Psoas muscle (tissue), 8 donors: ENCODE measurements around the gene ALK. TPM values are rescaled to one million over a fixed set of nuclear protein-coding genes. Genes with fewer than 3 reads are reported as not detected.
A peak's percentile ranks its signal among the peaks of the same experiment; 100 is the strongest.

Experiments
- ATAC-seq, 4 donors: fragments of 200-7000 bp; cut with Tn5 transposase; one replicate each; pipeline ENCODE4 v1.9.1; 2020; ENCODE audit warnings: moderate library complexity in 3 of 4, mild to moderate bottlenecking in 2 of 4
- DNase-seq, 2 donors: peaks; one replicate each; pipeline ENCODE4 v3.0.0-alpha.2; 2020
- H3K27ac ChIP-seq: fragments of 200-600 bp; one replicate; pipeline ENCODE4 v1.8.0; 2022
- H3K27me3 ChIP-seq, 3 donors: fragments of 200-600 bp in 1 of 3; one replicate each; pipeline versions ENCODE4 v1.6.1 to v1.8.0; 2013 to 2022; ENCODE audit warnings: low read length in 2 of 3, mild to moderate bottlenecking in 2 of 3, moderate library complexity in 1 of 3; ENCODE audit not compliant: insufficient read depth in 3 of 3
- H3K36me3 ChIP-seq, 2 donors: fragments of 200-600 bp in 1 of 2; one replicate each; pipeline versions ENCODE4 v1.6.1 to v1.8.0; 2013 to 2022; ENCODE audit warnings: low read depth in 1 of 2, mild to moderate bottlenecking in 1 of 2, moderate library complexity in 1 of 2; ENCODE audit not compliant: insufficient read depth in 1 of 2
- H3K4me1 ChIP-seq: fragments of 200-600 bp; one replicate; pipeline ENCODE4 v1.8.0; 2022
- H3K4me3 ChIP-seq: fragments of 200-600 bp; one replicate; pipeline ENCODE4 v1.8.0; 2022; ENCODE audit warnings: mild to moderate bottlenecking
- H3K9me3 ChIP-seq: fragments of 200-600 bp; one replicate; pipeline ENCODE4 v1.8.0; 2022
- WGBS, 3 donors: extraction: QIAGEN DNeasy Blood & Tissue Kit; methylation state at CpG; one replicate each; pipeline versions ENCODE4 v1.1.6 to v1.1.7; 2013; 5-methylcytosine and 5-hydroxymethylcytosine counted together
- intact Hi-C, 2 donors: fragments of 100-400 bp; cut with DNase I; formaldehyde crosslinking; loops; one replicate each; pipeline versions ENCODE4 v1.11.0 to v1.14.2; 2022
- polyA plus RNA-seq, 3 donors: library from polyadenylated mRNA; stranded (reverse); fragments of 200-250 nt; gene quantifications; one replicate each; pipeline ENCODE4 v1.2.3, GENCODE V29; 2013
- total RNA-seq, 4 donors: library from RNA; stranded (reverse); fragmentation: NEBNext Ultra II Directional in 2 of 4; extraction: Animal tissue kit (Norgen Biotek cat#: 25700) in 2 of 4; gene quantifications; one replicate each; pipeline versions ENCODE4 v1.2.1 to v1.2.4, GENCODE V29; 2021 to 2023
- TF ChIP-seq, protein P1 (sequence below): fragments of 200-600 bp; IDR thresholded peaks from one replicate; pipeline ENCODE4 v1.8.0; 2022; ENCODE audit warnings: antibody characterized with exemption
- donor health status: healthy with polysubstance abuse.
- donor health status: DM: no; HTN: no; CAD: no; lungs with moderate emphysema.
- donor health status: Bipolar disorder and iron deficiency.
- donor health status: healthy.
- donor health status: DM: yes; HTN: yes; CAD: no.
- donor health status: DM: no; HTN: no; CAD: no.
- donor health status: DM: no; HTN: no; CAD: no.
- donor health status: DM: yes; HTN: yes; CAD: no.

The ALK gene
- total and polyA plus RNA-seq, 7 donors: 0.03 to 0.32 (median 0.08) TPM; not detected in 2

DNA sequence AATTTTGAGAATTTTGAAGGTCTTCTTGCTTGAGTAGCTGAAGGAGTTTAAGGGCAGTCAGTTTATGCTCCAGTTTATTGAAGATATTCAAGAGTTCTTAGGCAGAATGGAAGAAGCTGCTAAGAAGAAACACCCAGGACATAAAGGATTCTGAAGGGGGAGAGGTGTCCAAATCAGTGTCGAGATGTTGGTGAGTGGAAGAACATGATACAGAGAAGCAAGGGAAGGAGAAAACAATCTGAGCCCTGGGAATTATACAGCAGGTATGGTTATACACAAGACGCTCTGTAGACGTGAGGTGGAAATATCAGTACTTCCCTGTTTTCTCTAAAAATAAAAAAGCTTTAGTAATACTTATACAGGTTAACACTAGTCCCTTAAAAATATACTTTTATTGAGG, 746.0 kb downstream of the ALK start:
- Histone ChIP-seq H3K9me3 (no peaks in the 10 kb centered on the region), H3K27ac (no peak overlapping the region), H3K36me3 (peaks cover 2 to 55% of the 10 kb centered on the region in 2 donors), H3K27me3 (no peaks in the 10 kb centered on the region), H3K4me3 (no peak overlapping the region), H3K4me1 (no peaks in the 10 kb centered on the region)
- DNase-seq: no peak
- 60 to 99% (median 85%) methylated on average over 3 of the region's 3 CpGs for WGBS, 3 donors
- TF ChIP-seq, protein P1, sequence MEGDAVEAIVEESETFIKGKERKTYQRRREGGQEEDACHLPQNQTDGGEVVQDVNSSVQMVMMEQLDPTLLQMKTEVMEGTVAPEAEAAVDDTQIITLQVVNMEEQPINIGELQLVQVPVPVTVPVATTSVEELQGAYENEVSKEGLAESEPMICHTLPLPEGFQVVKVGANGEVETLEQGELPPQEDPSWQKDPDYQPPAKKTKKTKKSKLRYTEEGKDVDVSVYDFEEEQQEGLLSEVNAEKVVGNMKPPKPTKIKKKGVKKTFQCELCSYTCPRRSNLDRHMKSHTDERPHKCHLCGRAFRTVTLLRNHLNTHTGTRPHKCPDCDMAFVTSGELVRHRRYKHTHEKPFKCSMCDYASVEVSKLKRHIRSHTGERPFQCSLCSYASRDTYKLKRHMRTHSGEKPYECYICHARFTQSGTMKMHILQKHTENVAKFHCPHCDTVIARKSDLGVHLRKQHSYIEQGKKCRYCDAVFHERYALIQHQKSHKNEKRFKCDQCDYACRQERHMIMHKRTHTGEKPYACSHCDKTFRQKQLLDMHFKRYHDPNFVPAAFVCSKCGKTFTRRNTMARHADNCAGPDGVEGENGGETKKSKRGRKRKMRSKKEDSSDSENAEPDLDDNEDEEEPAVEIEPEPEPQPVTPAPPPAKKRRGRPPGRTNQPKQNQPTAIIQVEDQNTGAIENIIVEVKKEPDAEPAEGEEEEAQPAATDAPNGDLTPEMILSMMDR: no peak
- intact Hi-C loops: no loop called here
- peak in 3 of 4 donors; percentile 15 to 46 (median 17) for ATAC-seq

DNA sequence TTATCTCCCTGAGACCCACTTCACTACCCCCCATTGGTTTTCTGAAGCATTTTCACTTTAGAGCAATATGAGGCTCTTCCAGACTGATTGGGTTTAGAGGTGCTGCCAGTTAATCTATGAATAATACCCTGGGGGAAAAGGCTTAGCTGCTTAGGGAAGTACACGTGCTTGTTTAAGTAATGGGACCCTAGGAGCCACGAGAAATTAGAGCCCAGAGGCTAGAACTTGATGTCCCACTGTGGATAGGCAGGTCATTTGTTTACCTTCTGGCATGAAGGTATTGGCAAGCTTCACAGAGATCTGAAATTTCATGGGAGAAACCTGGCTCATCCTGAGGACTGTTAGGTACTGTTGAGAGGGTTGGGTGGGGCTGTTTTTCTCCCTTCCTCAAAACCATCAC, 746.4 kb downstream of the ALK start:
- Histone ChIP-seq H3K9me3 (no peaks in the 10 kb centered on the region), H3K4me1 (no peaks in the 10 kb centered on the region), H3K27ac (no peak overlapping the region), H3K4me3 (no peak overlapping the region), H3K36me3 (peaks cover 2 to 54% of the 10 kb centered on the region in 2 donors), H3K27me3 (no peaks in the 10 kb centered on the region)
- peak in 3 of 4 donors; percentile 61 to 80 (median 62) for ATAC-seq
- no peak for DNase-seq
- TF ChIP-seq, protein P1: no peak
- WGBS, 3 donors: 8 to 18% (median 16%) methylated on average over 2 of the region's 2 CpGs
- intact Hi-C loops: no loop called here

DNA sequence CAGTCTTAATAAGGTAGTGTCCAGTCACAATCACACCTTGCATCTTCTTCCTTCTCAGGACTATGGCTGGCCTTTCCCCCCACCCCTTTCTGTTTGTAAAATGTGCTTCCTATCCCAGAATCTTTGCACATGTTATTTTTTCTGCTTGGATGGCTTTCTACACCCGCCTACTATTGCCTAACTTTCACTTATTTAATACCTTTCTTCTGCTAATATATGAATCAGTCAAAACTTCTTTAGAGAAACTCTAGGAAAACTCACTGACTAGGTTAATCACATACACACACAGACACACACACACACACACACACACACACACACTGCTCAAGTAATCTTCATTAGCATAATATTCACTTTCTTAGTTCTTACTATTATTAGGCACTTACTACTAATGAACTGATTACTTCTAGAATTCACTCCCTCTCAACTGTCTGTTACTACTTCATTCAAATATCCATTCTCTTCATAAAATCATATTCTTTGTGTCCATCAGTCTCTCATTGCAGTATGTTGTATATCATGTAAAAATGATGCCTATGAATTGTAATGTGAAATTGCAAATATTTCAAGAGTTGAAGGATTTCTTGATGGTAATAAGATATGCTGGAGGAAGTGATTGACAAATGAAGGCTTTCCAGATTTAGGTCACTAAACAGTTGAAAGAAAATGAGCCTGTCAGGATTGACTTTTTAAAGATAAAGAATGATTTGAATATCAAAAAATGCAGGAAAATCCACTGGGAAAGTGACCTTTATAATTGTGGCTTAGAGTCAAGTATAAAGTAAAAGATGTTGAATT, 754.9 kb downstream of the ALK start:
- DNase-seq: no peak
- H3K4me1 ChIP-seq: peaks cover 16% of the 10 kb centered on the region
- peak overlapping the region; percentile 44 for H3K27ac ChIP-seq
- no peaks in the 10 kb centered on the region for H3K27me3 ChIP-seq
- ATAC-seq: no peak
- TF ChIP-seq, protein P1: no peak
- peaks cover 3 to 54% of the 10 kb centered on the region in 2 donors for H3K36me3 ChIP-seq
- no peak overlapping the region for H3K4me3 ChIP-seq
- 84 to 100% (median 86%) methylated on average over 1 of the region's 1 CpG for WGBS, 3 donors
- H3K9me3 ChIP-seq: no peaks in the 10 kb centered on the region
- intact Hi-C loops: no loop called here

DNA sequence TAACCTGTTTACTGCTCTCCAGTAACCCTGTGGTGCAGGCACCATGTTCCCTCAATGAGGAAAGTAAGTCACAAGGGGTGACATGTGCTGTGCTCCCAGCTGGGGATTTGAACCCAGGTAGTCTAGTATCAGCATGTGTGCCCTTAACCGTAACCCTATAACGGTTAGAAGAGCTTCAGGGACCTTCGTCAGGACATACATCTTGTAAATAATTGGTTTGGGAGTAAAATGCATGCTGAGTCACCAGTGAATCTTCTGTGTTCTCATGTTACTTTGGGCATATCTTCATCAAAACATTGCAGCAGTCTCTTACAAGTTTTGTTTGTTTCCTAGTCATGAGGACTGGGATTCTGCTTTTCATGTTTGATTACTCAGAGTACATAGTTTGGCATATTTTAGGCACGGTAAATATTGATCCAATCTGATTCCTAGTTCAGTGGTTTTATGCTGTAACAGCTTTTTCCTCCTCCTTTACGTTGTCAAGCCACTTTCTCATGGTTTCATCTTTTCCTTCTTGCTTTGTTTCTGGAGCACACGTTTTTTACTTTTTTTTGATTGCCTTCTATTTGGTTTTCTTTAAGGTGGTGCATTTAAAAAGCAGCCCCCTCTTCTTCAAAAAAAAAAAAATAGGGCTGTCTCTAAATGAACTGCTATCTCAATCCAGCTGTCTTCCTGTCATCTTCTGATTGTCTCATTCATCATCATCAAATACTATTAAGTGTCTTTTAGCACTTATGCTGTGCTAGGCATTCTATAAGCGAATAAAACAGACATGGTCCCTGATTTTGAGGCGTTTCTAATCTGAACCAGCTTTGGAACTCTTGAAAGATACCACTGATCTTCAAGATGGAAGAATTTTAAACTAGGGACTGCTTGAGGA, 755.8 kb downstream of the ALK start:
- ATAC-seq (peak; percentile 32 to 70 (median 45)), DNase-seq (no peak)
- intact Hi-C loops: no loop called here
- H3K4me1 ChIP-seq: peaks cover 16% of the 10 kb centered on the region
- H3K27ac ChIP-seq: peak overlapping the region; percentile 44
- TF ChIP-seq, protein P1: no peak
- H3K4me3 ChIP-seq: no peak overlapping the region
- WGBS, 3 donors: 57 to 64% (median 59%) methylated on average over 8 of the region's 8 CpGs
- H3K9me3 ChIP-seq: no peaks in the 10 kb centered on the region
- H3K36me3 ChIP-seq: peaks cover 3 to 62% of the 10 kb centered on the region in 2 donors
- no peaks in the 10 kb centered on the region for H3K27me3 ChIP-seq
